OCI-LY7 (cell line): ENCODE data around the gene HOOK2. TPM values are rescaled to one million over a fixed set of nuclear protein-coding genes. Genes with fewer than 3 reads are reported as not detected.

ENCODE experiments used
- BruUV-seq: library from RNA; stranded (reverse); fragments of 400-500 nt; replicated peaks from 2 replicates; lab custom pipeline; 2021; lab: Mats Ljungman, UMichigan
- CTCF ChIA-PET: fragments of 300-600 bp; sonication (Branson Sonifier 250); formaldehyde crosslinking; loops from one replicate; lab custom pipeline; 2022; ENCODE audit warnings: antibody characterized with exemption; ENCODE audit not compliant: unreplicated experiment; lab: Charles Lee
- POLR2A ChIA-PET: fragments of 300-600 bp; sonication (Branson Sonifier 250); formaldehyde crosslinking; loops from one replicate; lab custom pipeline; 2022; ENCODE audit warnings: antibody characterized with exemption; lab: Charles Lee
- DNase-seq: peaks from one replicate; pipeline ENCODE4 v3.0.0-alpha.2; 2015; ENCODE audit warnings: low spot score
- H2AFZ ChIP-seq: fragments of 200-600 bp; sonication (generic), shearing (Covaris generic); 2 replicates; pipeline ENCODE4 v1.6.1; 2014; ENCODE audit warnings: mild to moderate bottlenecking, antibody characterized with exemption, low read length, moderate library complexity
- H3K27ac ChIP-seq: fragments of 200-600 bp; sonication (generic); 2 replicates; pipeline ENCODE4 v1.5.1; 2014; ENCODE audit warnings: mixed run types, low read depth, mild to moderate bottlenecking, moderate library complexity, low read length, inconsistent platforms; ENCODE audit not compliant: poor library complexity, severe bottlenecking
- H3K36me3 ChIP-seq: fragments of 200-600 bp; sonication (generic); 2 replicates; pipeline ENCODE4 v1.6.1; 2014; ENCODE audit warnings: mild to moderate bottlenecking, antibody characterized with exemption, low read length, moderate library complexity, mixed read lengths; ENCODE audit not compliant: insufficient read depth
- H3K4me1 ChIP-seq: fragments of 200-600 bp; sonication (generic); 2 replicates; pipeline ENCODE4 v1.5.1; 2014; ENCODE audit warnings: mild to moderate bottlenecking, low read length; ENCODE audit not compliant: insufficient read depth, poor library complexity, severe bottlenecking
- H3K4me2 ChIP-seq: fragments of 200-600 bp; sonication (generic); 2 replicates; pipeline ENCODE4 v1.6.1; 2014; ENCODE audit warnings: mild to moderate bottlenecking, low read length
- H3K4me3 ChIP-seq: fragments of 200-600 bp; sonication (generic); 2 replicates; pipeline ENCODE4 v1.5.1; 2014; ENCODE audit warnings: mild to moderate bottlenecking, low read depth, low read length; ENCODE audit not compliant: poor library complexity, severe bottlenecking
- H3K79me2 ChIP-seq: fragments of 200-600 bp; sonication (generic); 2 replicates; pipeline ENCODE4 v1.6.1; 2016; ENCODE audit warnings: low read depth, mild to moderate bottlenecking, low read length, moderate library complexity, mixed read lengths; ENCODE audit not compliant: insufficient read depth
- H3K9me2 ChIP-seq: fragments of 200-600 bp; sonication (generic); 2 replicates; pipeline ENCODE4 v1.6.1; 2016; ENCODE audit warnings: mild to moderate bottlenecking, low read length, mixed read lengths; ENCODE audit not compliant: insufficient read depth
- H3K9me3 ChIP-seq: fragments of 200-600 bp; sonication (generic); 2 replicates; pipeline ENCODE4 v1.6.1; 2014; ENCODE audit warnings: mild to moderate bottlenecking, mixed run types, low read length, mixed read lengths
- H4K20me1 ChIP-seq: fragments of 200-600 bp; sonication (generic); 2 replicates; pipeline ENCODE4 v1.6.1; 2014; ENCODE audit warnings: mild to moderate bottlenecking, antibody characterized with exemption, low read length, moderate library complexity, mixed read lengths; ENCODE audit not compliant: insufficient read depth
- CTCF ChIP-seq: fragments of 200-600 bp; sonication (generic); conservative IDR thresholded peaks from 2 replicates; pipeline ENCODE4 v1.5.1; 2014; ENCODE audit warnings: mild to moderate bottlenecking, antibody characterized with exemption, low read length, moderate library complexity, mixed read lengths
- EZH2phosphoT487 ChIP-seq: fragments of 200-600 bp; sonication (generic); IDR thresholded peaks from 2 replicates; pipeline ENCODE4 v1.6.1; 2018; ENCODE audit warnings: low read depth, borderline replicate concordance, mild to moderate bottlenecking, mixed run types, antibody characterized with exemption, low read length, moderate library complexity, mixed read lengths
- intact Hi-C: fragments of 100-400 bp; cut with micrococcal nuclease; formaldehyde crosslinking; loops from one replicate; pipeline ENCODE4 v1.10.0; 2022; ENCODE audit not compliant: unreplicated experiment
- total RNA-seq, 2 experiments: library from RNA; depleted of rRNA in 1 of 2; stranded (reverse); fragments of >200 nt in 1 of 2; shearing (Covaris generic) in 1 of 2; gene quantifications; 2 replicates each; pipeline ENCODE4 v1.2.3, GENCODE V29; 2014 to 2022

HOOK2 gene
- total RNA-seq, 2 experiments from 2014 or later, result 9.1 to 28.8 TPM

DNA sequence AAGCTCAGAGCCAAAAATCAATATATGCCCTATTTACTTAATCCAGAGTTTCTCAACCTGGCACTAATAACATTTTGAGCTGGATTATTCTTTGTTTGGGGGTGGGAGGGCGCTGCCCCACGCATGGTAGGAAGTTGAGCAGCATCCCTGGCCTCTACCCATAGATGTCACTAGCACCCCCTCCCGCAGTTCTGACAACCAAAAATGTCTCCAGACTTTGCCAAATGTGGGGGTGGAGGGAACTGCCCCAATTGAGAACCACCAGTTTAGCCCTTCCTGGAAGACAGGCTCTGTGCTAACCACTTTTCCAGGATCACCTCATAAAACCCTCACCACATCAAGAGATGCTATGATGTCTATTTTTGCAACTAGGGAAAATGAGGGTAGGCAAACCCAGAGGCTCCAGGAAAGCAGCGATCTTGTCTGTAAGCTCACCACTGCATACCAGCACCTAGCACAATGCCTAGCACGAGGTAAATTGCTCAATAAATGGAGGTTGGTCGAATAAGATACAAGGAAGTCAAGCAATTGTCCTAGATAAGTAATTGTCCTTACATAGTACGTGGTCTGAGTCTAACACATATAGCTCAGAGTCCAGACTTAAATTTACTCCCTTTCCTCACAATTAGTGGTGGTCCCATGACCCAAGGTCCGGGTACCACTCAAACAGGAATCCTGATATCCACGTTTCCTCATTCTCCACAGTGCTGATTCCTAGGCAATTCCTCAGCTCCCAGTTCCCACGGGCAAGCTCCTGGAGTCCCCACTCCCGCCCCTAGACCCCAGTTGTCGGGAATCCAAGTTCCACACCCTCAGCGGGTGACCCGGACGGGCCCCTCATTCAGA is 41.8 kb downstream of the HOOK2 start:
- Histone ChIP-seq H3K4me2 (peak overlapping the region; percentile 94), H2AFZ (no peak overlapping the region; the same call in 1 of the 2 replicates), H3K27ac (peak overlapping the region; percentile 68), H3K79me2 (peaks cover 68% of the 10 kb centered on the region), H4K20me1 (peaks cover 9% of the 10 kb centered on the region), H3K4me1 (peaks cover 44% of the 10 kb centered on the region), H3K4me3 (peak overlapping the region; percentile 91), H3K36me3 (peaks cover 45% of the 10 kb centered on the region), H3K9me2 (no peaks in the 10 kb centered on the region), H3K9me3 (no peaks in the 10 kb centered on the region)
- TF ChIP-seq EZH2phosphoT487 (no peak), CTCF (peak; percentile 92)
- peak; percentile 74 for DNase-seq
- ChIA-PET CTCF (interaction anchor here (0.5 to 1.9 kb wide), 4 partner anchors 10 to 1848 kb away, joined by 3 to 14 read pairs (median 8); partner anchors contain the start of gene TNPO2), POLR2A (interaction anchor here (0.6 to 4.8 kb wide), 6 partner anchors 10 to 720 kb away, joined by 3 to 32 read pairs (median 4); partner anchors contain the start of gene TNPO2)
- BruUV-seq, result no TSS peak
- intact Hi-C loops, result loop anchor here (2.0 kb wide), 1 partner anchor 59 kb away; no protein-coding TSS in a partner anchor

DNA sequence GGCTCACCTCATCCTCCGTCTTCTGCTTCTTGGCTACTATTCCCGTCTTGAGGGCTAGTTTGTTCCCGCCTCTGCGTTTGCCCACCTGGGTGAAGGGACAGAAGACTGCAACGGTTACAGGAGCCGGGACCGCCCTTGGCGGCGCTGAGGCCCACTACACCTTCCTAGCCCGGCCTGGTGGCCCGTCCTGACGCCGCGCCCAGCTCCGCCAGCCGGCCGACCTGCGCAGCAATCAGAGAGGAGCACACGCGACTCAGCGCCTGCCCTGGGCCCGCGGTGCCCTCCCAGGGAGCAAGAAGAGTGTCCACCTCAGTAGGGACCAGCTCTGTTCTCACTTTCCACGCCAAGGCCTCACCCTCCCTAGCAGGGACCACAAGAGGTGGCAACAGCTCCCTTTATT is 44.0 kb downstream of the HOOK2 start:
- H3K4me2 ChIP-seq, result no peak overlapping the region

More for the DNA sequence above, 44.0 kb downstream of the HOOK2 start:
- POLR2A ChIA-PET, result interaction anchor here (4.8 kb wide), 1 partner anchor 8 kb away, joined by 32 read pairs; the partner anchor contains the start of gene TNPO2
- TF ChIP-seq CTCF, result no peak
- TF ChIP-seq EZH2phosphoT487, result no peak
- Histone ChIP-seq H2AFZ (no peak overlapping the region), H3K27ac (no peak overlapping the region), H3K36me3 (peaks cover 64% of the 10 kb centered on the region), H3K4me1 (peaks cover 47% of the 10 kb centered on the region), H3K4me3 (no peak overlapping the region), H4K20me1 (peaks cover 9% of the 10 kb centered on the region), H3K9me3 (no peaks in the 10 kb centered on the region), H3K79me2 (peaks cover 57% of the 10 kb centered on the region), H3K9me2 (no peaks in the 10 kb centered on the region)
- CTCF ChIA-PET, result interaction anchor here (0.6 kb wide), 1 partner anchor 35 kb away, joined by 7 read pairs; no protein-coding TSS in a partner anchor
- DNase-seq, result no peak
- intact Hi-C loops, result no loop called here
- BruUV-seq, result no TSS peak
